ENCODE measurements around the gene LDAF1.

LDAF1 gene

GRCh38 chr16:21199607-21200218 is 41.2 kb downstream of the LDAF1 start:
- no peak for DNase-seq

DNA sequence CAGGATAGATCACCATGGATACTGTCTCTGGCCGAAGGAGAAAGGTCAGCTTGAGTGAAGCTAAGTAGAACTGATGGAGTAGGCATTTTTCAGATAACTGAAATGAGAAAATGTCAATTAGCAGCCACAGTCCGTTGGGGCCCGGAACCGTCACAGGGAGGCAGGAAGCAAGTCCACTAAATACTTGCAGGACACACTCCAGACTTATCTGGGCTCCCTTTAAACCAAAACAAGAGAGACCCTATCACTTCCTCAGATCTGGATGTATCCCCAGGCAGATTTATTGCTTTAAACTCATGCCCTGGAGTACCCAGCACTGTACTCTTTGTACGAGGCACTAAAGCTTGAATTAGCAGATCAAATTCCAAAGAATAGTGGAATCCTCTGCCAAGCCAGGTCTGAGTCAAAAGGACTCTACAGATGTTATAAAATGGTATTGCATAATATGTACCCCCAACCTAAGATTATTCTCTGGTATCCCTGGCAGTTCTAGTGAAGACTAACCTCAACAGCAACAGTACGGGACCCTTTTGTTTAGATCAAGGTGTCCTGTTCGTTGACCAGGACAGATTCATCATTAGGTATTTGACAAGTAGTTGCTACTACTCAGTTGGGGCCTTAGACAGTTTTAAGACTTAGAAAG is 44.8 kb downstream of the LDAF1 start:
- no peak for DNase-seq

- no peak for DNase-seq
Observed at GRCh38 chr16:21205303-21205702, 46.8 kb downstream of the LDAF1 start.

GRCh38 chr16:21206550-21206949 is 48.1 kb downstream of the LDAF1 start:
- no peak for DNase-seq

DNA sequence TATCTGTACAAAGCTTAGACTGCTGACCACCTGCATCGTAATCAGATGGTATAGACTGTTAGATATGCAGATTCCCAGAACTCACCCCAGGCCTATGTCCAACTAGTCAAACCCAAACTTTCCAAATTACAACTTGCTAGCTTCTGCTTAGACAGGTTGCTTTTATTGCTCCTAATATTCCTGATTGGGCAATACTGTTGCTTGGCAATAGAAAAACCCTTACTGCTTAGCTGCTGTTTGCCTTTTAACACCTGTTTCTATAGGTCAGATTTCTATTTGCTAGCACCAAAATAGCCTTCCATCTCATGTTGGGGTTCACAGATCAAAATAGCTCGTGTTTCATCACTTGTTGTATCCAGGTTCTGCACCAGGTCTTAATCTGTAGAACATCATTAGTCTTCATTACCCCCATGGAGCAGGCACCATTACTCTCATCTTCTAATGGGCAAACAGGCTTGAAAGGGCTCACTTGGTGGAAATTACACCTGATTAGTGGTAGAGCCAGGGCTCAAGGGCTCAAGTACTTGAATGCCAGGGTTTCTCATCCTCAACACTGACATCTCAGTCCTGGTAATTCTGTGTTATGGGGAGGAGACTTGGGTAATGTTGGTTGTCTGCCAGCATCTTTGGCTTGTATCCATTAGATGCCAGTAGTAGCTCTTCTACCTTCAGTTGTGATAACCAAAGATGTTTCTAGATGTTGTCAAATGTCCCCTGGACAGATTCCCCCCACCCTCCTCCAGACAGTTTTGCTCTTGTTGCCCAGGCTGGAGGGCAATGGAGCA is 50.2 kb downstream of the LDAF1 start:
- DNase-seq, result no peak

- no peak for DNase-seq
Observed at GRCh38 chr16:21211486-21211885, 53.0 kb downstream of the LDAF1 start, which contains the start of gene ZP2. Gene ZP2, minus strand, starts transcription at chr16:21211574. Its CDS starts 27 bp downstream, at chr16:21211547.

DNA sequence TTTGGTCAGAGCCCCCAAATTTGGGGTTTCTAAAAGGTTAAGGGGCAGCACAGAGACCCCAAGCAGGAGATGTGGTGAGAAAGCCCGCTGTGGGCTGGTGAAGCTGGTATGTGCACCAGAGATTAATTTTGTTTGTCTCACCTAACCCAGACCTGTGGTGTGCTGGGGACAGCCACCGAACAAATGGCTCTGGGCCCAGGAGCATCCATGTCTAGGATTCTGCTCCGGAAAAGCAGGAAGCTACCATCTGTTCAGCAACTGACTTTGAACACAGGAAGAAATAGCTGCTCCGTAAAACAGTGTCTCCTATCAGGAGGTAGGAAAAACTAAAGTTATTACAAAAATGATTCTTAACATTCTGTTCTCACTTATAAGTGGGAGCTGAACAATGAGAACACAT is 55.6 kb downstream of the LDAF1 start:
- no peak for DNase-seq

GRCh38 chr16:21217121-21217520 is 58.6 kb downstream of the LDAF1 start:
- DNase-seq, result no peak

- DNase-seq, result no peak
Observed at GRCh38 chr16:21218153-21218552, 59.7 kb downstream of the LDAF1 start.

DNA sequence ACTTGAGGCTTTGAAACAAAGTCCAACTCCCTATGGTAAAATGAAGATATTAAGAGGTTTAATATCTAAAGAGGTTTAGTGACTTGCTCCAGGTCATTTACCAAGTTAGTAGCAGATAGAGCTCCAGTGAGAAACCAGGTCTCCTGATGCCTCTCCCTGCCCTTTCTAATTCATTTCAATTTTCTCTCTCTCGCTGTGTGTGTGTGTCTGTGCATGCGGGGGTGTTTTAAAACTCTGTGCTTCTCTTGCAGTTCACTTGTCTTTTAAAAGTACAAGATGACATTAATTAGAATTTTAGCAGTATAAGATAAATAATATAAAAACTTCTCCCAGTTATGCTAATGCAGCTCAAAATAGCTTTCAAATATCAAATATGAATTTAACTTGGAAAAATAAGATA is 61.1 kb downstream of the LDAF1 start:
- no peak for DNase-seq

DNA sequence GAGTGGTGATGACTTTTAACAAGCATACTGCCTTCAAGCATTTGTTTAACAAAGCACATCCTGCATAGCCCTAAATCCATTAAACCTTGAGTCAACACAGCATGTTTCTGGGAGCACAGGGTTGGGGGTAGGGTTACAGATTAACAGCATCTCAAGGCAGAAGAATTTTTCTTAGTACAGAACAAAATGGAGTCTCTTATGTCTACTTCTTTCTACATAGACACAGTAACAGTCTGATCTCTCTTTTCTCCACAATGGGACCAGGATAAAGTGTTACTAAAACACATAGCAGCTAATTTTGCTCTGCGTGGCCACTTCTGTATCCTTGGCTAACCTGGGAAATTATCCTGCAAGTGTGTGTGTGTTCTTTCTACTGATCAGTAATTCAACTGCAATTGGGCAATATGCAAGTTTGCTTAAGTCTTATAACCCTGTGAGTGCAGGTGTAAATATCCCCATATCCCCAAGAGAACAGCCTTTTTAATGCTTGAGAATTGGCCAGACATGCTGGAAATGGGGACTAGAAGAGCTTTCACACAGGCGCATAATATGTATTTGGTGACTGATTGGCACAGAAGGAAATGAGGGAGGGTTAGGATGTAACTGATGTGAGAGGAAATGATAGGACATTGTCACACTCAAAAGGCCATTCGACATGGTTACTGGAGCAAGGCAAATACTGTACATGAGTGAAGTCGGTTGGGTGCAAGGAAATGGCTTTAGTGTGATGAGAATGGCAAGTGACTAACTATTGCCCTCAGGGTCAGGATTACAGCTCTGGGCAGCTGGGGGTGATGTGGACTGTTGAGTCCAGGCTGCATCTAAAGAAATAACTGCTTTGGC is 64.2 kb downstream of the LDAF1 start:
- no peak for DNase-seq

- no peak for DNase-seq
Observed at GRCh38 chr16:21223787-21224186, 65.3 kb downstream of the LDAF1 start.

DNA sequence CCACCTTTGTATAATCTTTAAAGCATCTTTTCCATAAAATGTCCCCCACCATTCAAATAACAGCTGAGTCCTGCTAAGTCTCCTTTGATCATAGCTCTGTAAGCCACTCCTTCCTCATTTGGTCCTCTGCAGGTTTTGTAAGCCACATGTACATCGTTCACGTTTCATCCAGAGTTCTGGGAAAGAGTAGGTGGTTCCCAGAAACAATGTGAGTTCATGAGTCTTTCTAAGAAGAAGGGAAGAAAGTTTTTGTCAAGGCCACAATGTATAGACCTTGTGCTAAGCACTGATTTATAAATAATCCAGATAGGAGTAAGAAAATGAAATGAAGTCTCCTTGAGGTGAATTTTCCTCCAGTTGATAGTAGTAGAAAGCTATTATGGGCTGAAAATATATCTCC is 66.3 kb downstream of the LDAF1 start:
- no peak for DNase-seq

DNA sequence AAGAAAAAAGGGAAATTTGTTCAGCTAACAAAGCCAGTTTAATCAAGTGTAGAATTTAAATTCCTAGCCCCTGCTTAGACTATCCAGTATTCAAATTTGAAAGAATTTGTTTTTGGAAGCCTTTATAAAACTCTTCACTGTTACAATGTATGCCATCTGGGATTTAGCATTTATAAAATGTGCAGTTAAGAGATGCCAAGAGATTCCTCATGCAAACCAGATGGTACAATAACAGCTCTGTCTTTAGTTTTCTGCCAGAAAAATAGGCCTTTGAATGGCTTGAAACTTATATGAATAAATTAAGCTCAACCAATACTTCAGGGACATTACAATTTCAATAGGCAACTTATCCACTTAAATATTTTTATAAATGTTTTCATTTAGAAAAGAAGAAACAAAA is 68.3 kb downstream of the LDAF1 start:
- DNase-seq, result no peak

DNA sequence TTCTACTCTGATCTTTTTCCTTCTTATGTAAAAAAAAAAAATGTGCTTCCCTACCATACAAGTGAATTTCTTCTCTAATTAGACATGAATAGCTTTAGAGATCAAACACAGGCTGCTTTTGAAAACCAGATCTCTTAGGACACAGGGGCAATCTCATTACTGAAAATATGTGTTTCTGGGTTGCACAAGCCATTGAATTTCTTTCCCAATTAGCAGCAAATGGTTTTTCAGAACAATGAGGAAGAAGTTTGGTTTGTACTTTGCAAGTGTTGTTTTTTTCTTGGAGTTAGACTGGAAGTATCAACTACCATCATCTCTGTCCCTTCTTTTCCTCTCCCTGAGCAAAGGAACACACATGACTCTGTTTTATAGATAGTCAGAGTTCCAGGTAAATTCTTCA is 69.4 kb downstream of the LDAF1 start:
- no peak for DNase-seq

GRCh38 chr16:21228361-21228872 is 69.9 kb downstream of the LDAF1 start:
- no peak for DNase-seq
